ENCODE measurements around the gene OTUB1.

OTUB1 gene

DNA sequence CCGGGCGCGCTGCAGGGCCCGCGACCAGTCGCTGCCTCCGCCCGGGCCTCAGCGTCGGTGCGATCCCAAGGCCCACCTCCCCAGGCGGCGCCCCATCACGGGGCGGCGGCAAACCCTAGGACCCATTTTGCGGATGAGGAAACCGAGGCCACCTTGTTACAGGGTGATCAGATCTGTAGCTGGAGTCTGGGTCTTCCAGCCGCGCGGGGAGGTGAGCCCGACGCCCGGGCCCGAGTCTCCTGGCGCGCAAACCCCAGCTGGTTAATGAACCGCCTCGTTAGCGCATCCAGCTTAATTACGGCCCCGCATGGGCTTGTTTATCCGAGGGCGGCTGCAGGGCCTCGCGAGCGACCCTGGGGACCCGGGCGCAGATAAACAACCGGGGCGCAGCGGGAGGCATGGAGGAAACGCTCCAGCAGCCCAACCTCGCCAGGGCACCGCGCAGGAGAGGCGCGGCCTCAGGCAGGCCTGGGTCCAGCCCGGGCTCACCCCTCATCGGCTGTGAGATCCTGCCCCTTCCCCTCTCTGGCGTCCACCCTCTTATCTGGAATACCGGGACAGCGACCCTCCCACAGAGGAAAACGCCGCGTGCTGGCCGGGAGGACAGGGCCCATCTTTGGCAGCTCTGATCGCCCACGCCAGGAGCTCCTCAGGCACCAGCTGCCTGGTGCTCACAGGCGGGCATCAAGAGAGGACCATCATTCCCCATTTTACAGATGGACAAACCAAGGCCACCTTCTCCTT lies 14.7 kb downstream of the OTUB1 start:
- TF ChIP-seq, protein P1, sequence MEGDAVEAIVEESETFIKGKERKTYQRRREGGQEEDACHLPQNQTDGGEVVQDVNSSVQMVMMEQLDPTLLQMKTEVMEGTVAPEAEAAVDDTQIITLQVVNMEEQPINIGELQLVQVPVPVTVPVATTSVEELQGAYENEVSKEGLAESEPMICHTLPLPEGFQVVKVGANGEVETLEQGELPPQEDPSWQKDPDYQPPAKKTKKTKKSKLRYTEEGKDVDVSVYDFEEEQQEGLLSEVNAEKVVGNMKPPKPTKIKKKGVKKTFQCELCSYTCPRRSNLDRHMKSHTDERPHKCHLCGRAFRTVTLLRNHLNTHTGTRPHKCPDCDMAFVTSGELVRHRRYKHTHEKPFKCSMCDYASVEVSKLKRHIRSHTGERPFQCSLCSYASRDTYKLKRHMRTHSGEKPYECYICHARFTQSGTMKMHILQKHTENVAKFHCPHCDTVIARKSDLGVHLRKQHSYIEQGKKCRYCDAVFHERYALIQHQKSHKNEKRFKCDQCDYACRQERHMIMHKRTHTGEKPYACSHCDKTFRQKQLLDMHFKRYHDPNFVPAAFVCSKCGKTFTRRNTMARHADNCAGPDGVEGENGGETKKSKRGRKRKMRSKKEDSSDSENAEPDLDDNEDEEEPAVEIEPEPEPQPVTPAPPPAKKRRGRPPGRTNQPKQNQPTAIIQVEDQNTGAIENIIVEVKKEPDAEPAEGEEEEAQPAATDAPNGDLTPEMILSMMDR (IDR thresholded peaks at IDR 0.05) = no peak
- Histone ChIP-seq H3K27ac (no peak overlapping the region), H3K4me3 (peak overlapping the region; percentile 64)
- DNase-seq (ENCODE audit: low spot score) = no peak

DNA sequence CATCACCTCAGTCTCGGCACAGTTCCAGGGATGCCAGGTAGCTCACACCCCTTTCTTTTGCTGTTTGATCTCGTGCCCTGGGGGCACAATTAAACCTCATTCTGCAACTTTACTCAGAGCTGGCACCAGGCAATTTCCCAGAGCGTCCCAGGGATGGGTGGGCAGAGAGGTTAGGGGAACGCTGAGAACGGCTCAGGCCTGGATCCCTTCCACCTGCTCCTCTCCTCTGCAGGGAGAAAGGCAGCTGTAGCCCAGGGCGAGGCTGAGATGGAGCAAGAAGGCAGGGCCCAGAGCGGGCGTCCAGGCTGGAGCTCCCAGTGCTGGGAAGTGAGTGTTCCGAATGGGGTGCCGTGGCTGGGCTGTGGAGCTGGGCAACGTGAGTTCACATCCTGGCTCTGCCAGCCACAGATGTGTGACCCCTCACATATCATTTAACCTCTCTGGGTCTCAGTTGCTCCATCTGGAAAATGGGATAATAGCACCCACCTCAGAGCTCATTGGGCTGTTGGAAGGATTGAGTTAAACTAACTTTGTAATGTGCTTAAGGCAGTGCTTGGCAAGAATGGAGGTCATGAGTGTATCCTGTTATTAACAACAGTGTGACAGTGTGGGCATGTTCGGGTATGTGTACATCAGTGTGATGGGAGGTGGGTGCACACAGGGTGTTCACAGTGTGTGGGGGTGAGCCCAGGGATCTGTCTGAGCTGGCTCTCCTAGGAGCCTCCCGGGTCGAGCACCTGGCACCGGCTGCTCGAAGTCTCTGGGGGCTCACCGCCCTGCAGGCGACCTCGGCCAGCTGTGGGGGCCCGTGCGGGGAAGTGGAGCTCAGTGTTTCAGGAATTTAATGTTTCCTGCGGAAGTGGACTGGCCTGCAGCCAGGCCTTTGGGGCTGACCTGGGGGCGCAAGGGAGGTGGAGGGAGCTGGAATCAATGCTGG lies 15.5 kb downstream of the OTUB1 start:
- Histone ChIP-seq H3K27ac (no peak overlapping the region), H3K4me3 (no peak overlapping the region)
- DNase-seq (ENCODE audit: low spot score) = no peak
- TF ChIP-seq, protein P1 (IDR thresholded peaks at IDR 0.05) = no peak

GRCh38 chr11:64003807-64004589 lies 17.8 kb downstream of the OTUB1 start:
- TF ChIP-seq, protein P1 (IDR thresholded peaks at IDR 0.05) = no peak
- no peak for DNase-seq (ENCODE audit: low spot score)
- Histone ChIP-seq H3K4me3 (no peak overlapping the region), H3K27ac (no peak overlapping the region)

DNA sequence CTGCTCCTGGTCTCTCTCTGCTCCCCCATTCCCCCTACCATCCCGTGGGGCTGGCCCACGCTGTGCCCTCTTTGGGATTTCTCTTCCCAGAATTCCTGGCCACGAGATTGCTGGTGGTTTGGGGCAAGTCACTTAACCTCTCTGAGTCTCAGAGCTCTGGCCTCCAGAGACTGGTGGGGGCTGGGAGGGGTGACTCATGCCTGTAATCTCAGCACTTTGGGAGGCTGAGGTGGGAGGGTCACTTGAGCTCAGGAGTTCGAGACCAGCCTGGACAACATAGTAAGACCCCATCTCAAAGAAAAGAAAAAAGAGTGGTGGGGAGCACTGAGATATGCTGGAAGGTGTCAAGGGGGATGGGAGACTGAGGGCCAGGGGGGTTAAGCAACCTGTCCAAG lies 18.3 kb downstream of the OTUB1 start:
- TF ChIP-seq, protein P1 (IDR thresholded peaks at IDR 0.05) = no peak
- H3K27ac ChIP-seq = no peak overlapping the region
- no peak for DNase-seq (ENCODE audit: low spot score)
- no peak overlapping the region for H3K4me3 ChIP-seq

DNA sequence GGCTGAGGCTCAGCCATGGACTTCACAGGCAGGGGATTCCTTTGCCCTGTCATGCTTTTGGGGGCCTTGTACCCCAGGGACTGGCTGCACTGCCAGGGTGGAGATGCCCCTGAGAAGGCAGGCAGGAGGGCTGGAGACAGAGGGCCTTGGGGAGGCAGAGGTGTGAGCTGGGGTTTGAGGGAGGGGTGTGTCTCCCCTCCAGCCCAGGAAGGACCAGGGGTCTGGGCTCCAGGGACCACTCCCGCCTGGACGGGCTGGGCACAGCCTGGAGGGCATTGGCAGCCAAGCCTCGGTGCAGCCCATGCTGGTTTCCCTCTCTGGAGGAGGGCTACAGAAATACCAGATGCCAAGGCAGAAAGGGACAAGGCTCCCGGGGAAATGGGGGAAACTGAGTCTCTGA lies 19.5 kb downstream of the OTUB1 start:
- Histone ChIP-seq H3K27ac (no peak overlapping the region), H3K4me3 (no peak overlapping the region)
- DNase-seq (ENCODE audit: low spot score) = no peak
- TF ChIP-seq, protein P1 (IDR thresholded peaks at IDR 0.05) = no peak

DNA sequence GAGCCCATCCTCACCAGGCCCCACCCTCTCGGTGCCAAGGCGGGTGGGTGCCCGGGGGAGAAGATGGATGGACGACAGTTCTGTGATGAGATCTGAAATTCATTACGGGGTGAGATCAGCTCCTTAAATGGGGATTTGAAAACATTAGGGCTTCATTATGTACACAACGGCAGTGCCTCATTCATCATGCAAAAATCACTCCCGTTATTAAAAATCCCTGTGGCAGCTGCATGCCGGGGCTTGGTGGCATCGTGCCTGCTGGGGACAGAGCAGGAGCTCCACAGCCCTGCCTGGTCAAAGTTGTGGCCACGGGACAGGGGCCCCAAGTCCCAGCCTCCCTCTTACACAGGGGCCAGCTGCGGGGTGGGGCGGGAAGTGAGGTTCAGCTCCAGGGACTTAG lies 20.2 kb downstream of the OTUB1 start:
- no peak for DNase-seq (ENCODE audit: low spot score)
- no peak overlapping the region for H3K4me3 ChIP-seq
- H3K27ac ChIP-seq = no peak overlapping the region
- TF ChIP-seq, protein P1 (IDR thresholded peaks at IDR 0.05) = no peak

Data from coronary artery (tissue), 2 donors.